HuH-7.5 (cell line): ENCODE results near the gene ATG13.

Experiments used
- DNase-seq: peaks from one replicate; pipeline ENCODE4 v3.0.0; 2011; ENCODE audit warnings: low spot score

The ATG13 gene

DNA sequence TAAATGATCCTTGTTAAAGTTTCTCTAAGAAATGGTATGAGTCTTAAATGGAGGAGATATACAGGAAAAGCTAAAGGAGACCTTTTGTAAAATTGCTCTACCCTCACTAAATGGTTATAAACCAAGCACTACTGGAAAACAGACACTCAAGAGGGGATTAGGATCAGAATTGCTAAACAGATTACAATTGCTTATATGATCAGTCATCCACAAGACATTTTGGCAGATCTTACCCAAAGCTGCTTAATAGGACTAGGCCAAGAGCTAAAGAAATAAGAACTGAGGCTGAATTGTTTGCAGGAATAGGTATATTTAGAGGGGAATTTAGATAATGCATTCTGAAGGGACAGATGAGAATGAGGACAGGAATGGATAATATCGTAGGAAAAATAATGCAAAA lies 9.8 kb upstream of the ATG13 start:
- no peak for DNase-seq

DNA sequence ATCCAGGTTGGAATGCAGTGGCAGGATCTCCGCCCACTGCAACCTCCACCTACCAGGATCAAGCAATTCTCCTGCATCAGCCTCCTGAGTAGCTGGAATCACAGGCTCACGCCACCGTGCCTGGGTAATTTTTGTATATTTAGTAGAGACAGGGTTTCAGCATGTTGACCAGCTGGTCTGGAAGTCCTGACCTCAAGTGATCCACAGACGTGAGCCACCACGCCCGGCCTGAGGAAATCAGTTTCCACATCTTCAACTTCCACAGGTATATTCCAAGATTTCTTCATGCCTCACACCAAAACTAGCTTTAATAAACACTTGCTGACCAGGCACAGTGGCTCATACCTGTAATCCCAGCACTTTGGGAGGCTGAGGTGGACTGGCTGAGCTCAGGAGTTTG lies 8.0 kb upstream of the ATG13 start:
- DNase-seq = no peak

DNA sequence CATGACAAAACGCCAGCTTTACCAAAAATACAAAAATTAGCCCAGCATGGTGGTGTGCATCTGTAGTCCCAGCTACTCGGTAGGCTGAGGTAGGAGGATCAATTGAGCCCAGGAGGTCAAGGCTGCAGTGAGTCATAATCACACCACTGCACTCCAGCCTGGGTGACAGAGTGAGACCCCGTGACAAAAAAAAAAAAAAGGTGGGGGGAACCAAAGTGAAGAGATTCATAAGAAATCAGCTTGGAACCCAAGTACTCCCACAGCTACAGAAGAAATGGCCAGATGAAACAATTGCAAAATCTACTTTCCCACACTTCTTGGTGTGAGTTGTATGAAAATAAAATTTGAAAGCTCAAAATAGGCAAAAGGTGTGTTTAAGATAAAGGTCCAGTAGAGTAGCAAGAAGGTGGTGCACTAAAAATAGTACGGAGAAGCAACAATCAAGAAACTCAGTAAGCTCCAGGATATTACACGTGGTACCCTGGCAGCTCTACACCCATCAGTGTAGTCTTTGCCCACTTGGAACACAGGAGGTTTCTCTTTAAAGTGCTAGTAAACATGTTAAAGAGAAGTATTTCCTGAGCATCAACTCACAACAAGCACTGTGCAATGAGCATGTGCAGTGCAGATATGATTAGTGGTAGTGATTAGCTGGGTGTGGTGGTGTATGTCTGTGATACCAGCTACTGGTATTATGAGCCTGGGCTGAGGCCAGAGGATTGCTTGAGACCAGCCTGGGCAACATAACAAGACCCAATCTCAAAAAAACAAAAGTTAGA lies 5.6 kb upstream of the ATG13 start:
- no peak for DNase-seq

DNA sequence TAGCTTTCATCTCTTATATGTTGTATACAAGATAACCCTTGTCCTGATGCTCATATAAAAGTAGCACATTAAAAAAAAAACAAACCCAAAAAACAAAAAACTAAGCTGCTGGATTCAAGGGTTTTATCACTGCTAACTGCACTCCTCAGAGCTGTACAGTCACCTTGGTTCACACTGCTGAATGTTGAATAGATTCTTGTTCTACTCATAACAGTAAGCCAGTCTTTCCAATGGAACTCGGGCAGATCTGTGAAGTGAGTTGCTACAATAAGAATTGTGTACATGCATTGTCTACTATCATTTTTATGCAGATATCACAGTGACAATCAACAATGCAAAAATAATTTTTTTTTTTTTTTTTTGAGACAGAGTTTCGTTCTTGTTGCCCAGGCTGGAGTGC lies 5.0 kb upstream of the ATG13 start:
- DNase-seq = no peak

DNA sequence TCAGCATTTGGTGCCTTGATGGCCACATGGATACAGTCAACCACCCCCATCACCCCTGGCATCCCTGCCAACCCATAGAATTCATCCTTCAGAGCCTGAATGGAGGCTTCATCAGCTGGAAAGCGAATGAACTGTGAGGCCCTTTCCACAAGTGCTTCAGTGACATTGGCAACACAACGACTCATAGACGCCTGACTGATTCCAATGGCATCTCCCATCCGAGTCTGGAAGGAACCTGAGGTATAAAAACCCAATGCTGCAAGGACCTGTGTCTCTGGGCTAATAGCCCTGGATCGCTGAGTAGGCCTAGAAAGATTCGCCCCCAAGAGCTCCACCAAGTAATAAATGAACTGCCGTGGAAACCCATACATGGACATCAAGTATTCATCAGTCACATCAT lies 1.6 kb upstream of the ATG13 start:
- DNase-seq = no peak

DNA sequence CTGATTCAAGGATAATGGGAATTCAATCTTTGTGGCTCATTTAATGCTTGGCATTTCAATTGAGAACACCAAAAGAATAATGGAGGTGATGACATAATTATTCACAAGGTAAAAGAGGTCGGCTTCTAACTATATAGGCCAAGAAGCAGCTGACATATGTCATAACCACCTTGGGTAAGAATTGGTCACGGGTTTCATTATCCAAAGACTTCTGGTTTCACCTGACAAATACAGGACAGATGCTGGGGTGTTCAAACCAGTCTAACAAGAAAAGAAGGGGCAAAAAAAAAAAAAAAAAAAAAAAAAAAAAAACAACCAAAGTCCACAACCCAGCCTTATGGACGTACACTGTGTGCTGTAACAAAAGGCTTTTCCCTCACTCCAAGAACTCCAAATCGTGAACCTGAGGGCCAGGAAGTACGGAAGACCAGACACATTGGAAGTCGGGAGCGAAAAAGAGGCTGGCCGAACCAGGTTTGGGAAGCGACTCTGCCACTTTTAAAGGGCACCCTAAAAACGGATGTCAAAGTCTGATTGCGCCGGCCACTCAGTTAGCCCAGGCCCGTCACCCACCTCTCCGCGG lies 711 bp upstream of the ATG13 start:
- no peak for DNase-seq

DNA sequence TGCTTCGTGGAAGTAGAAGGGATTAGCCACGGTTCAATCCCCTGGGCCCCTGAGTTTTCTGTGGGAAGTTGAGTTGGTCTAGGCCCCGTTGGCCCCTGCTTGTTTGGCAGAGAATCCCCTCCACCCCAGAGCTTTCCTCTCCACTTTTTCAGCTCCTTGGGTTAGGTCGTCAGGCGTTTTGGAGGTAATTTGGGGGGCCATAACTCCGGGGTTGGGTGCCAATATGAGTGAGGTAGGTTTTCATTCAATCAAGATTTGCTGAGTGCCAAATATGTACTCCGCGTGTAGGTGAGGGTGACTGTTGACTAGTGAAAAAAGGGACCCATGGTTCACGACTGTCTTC lies 590 bp downstream of the ATG13 start:
- DNase-seq = no peak

DNA sequence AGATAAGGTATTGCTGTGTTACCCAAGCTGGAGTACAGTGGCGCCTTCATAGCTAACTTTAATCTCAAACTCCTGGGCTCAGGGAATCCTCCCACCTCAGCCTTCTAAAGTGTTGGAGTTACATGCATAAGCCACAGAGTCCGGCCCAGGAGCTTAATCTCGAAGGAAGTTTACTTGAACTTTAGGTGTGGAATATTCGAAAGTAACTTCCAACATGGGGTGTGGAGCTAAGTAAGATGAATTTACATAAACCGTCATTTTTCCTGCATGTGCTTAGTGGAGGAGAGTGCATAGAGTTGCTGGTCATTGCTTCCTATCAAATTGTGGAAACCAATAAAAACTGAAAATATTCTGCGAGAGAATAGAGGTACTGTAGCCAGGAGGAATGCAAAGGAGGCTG lies 1.5 kb downstream of the ATG13 start:
- DNase-seq = no peak

DNA sequence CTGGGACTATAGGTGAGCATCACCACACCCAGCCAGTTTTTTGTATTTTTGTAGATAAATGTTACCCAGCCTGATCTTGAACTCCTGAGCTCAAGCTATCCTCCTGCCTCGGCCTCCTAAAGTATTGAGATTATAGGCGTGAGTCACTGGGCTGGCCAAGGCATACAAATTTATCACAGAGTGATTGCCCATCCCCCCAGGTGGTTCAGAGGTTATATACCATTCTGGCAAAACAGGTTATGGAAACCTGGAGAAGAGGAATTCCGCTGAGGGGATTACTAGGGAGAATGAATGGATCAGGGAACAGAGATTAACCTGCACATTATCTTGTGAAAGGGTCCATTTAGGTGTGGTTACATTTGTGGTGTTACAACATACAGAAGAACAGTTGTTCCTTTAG lies 8.1 kb downstream of the ATG13 start:
- DNase-seq = no peak

DNA sequence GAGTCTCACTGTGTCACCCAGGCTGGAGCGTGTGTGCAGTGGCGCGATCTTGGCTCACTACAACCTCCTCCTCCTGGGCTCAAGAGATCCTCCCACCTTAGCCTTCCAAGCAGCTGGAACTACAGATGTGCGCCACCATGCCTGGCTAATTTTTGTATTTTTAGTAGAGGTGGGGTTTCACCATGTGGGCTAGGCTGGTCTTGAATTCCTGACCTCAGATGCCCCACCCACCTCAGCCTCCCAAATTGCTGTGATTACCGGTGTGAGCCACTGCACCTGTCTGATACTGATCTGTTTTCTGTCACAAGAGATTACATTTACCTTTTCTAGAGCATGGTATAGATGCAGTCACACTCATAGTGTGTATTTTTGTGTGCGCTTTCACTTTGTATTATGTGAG lies 11.6 kb downstream of the ATG13 start:
- no peak for DNase-seq

DNA sequence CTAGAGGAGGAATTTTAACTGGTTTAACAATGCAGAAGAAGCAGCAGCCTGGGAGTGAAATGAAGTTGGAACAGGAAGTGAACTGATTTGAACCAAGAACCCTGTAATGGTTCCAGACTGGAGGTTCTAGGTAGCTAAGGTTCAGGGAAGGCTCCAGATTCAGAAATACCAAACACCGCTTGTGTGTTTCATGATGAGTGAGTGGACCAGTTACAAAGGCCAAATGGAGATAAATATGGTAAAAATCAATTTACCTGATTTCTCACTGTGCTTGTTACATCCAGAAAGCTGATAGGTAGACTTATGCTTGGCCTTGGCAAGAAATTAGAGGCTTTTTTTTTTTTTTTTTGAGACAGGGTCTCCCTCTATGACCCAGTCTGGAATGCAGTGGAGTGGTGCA lies 12.9 kb downstream of the ATG13 start:
- DNase-seq = no peak

DNA sequence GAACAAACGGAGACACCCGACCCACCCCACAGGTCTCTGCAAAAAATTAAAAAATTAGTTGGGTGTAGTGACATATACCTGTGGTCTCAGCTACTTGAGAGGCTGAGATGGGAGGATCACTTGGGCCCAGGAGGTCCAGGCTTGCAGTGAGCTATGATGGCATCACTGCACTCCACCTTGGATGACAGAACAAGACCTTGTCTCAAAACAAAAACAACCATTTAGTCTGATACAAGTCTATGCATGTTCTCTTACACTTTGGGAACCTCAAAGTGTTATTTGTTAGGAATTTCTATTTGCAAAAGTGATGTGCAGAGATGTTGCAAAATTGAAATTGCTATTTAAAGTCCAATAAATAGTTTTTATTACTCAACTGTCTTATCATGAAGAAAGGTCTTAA lies 14.3 kb downstream of the ATG13 start:
- DNase-seq = no peak

DNA sequence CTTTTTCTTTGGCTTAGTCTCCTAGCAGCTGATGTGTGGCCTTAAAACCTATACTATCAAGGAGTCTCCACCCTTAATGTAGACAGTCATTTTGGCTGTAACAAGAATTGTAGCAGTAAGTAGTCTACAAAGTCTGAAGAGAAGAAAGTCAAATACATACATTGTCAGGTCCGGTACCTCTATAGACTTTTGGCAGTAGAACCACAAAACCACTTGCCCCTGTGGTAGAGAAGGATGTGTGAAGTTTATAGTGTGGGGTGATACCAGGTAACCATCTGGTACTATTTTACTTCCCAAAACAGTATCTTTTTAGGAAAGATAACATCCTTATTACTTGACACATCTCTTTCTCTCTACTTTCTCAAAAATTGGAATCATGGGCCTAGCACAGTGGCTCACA lies 15.1 kb downstream of the ATG13 start:
- DNase-seq = no peak

DNA sequence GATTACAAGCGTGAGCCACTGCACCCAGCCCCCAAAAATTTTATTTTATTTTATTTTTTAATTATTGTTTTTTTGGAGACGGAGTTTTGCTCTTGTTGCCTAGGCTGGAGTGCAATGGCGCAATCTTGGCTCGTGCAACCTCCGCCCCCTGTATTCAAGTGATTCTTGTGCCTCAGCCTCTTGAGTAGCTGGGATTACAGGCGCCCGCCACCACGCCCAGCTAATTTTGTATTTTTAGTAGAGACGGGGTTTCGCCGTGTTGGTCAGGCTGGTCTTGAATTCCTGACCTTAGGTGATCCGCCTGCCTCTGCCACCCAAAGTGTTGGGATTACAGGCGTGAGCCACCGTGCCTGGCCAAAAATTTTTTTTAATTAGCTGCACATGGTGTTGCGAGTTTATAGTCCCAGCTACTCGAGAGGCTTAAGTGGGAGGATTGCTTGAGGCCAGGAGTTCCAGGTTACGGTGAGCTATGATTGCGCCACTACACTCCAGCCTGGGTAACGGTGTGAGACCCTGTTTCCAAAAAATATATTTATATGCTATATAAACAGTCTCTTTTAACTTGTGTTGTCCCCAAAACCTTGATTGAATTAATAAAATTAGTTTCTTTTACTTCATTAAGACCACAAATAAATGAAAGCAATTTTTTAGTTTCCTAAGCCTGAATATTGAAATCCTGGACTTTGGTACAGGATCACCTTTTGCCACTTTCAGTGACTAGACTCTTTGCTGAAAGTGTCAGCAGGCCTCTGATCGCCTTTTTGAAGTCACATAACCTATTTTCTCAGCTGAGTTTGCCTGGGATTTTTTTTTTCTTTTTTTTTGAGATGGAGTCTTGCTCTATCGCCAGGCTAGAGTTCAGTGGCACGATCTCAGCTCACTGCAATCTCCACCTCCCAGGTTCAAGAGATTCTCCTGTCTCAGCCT lies 16.2 kb downstream of the ATG13 start:
- no peak for DNase-seq

DNA sequence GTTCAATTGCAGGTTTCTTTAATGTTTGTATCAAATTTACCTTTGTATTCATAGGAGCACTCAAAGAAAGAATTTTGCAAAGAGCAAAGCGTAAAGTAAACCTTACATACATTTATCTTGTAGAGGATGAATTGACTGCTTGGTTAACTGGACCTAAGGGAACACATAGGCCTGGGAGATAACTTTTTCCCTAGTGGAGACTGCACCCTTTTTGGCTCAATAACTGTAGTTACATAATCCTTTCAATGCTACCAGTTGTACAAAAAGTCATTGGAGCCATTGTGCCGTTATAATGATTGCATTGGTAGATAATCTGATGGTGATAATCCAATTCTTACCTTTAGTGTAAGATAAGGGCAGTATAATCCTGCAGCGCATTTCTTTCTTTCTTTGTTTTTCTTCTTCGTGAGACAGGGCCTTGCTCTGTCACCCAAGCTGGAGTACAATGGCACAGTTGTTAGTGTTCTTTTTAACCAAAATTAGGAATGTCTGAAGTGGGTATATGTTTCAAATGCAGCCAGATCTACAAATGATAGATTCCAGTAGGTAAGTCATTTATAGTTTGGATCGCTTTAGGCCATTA lies 18.3 kb downstream of the ATG13 start:
- no peak for DNase-seq

DNA sequence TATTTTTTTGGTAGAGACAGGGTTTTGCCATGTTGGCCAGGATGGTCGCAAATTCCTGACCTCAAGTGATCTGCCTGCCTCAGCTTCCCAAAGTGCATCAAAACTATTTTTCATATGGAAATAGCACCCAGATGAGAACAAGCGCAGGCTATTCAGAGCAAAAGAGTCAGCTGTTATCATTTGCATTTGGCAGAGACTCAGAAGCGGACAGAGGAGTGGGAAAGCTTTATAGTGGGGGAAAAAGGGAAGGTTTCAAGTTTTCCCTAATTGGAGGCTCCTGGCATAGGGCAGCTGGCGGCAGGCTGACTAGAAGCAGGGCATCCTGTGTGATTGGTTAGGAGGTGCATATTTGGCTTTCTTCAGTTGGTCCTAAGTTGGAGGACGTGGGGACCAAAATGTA lies 20.2 kb downstream of the ATG13 start:
- DNase-seq = no peak

DNA sequence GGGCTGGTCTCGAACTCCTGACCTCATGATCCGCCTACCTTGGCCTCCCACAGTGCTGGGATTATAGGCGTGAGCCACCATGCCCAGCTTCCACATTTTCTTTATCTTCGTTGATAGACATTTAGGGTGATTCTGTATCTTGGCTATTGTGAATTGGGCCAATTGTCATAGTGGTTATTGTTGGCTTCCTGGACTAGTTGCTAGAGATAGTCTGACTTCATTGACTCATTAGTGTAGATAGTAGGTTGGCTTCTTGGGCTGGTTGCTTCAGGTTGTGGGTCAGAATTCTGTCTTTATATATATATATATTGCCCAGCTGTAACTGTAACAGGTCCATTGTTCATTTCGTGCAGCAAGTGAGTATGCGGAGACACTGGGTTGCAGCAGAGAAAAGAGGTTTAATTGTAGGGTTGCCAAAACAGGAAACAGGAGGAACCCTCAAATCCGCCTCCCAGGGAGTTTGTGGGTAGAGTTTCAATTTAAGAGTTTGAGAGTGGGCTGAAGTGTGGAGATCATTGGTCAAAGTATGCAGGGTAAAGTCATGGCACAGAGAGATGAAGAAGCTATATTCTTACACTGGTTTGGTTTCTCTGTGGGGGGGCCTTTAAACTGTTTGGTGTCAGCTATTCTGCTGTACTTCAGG lies 22.0 kb downstream of the ATG13 start:
- DNase-seq = no peak

DNA sequence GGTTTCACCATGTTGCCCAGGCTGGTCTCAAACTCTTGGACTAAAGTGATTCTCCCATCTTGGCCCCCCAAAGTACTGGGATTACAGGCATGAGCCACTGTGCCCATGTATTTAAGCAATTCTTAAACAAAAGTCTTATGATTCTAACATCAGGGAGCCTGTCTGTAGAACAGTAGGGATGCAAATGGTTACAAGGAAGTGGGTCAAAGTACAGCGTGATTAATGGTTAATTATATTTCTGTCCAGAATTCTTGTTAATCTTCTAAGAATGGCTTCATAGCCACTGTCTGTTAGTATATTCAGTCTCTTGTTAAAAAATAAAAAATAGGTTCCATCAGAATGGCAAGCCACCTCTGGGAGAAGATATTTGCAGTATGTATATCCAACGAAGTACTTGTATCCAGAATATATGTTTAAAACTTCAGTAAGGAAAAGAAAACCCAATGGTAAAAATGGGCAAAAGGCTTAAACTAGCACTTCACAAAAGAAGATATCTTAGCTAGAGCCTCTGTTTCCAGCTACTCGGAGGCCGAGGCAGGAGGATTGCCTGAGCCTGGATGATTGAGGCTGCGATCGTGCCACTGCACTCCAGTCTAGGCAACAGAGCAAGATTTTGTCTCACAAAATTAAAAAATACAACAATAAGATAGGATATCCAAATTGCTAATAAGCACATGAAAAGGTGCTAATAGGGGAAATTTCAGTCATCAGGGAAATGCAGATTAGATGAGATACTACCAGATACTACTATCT lies 22.9 kb downstream of the ATG13 start:
- no peak for DNase-seq

DNA sequence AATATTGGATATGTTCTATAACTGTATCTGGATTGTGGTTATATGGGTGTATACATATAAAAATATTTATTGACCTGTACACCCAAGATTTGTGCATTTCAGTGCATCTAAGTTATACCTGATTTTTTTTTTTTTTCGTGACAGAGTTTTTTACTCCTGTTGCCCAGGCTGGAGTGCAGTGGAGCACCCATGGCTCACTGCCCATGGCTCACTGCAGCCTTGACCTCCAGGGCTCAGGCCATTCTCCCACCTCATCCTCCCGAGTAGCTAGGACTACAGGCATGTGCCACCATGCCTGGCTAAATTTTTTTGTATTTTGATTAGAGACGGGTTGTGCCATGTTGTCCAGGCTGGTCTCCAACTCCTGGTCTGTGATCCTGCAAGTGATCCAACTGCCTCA lies 24.3 kb downstream of the ATG13 start:
- DNase-seq = no peak

DNA sequence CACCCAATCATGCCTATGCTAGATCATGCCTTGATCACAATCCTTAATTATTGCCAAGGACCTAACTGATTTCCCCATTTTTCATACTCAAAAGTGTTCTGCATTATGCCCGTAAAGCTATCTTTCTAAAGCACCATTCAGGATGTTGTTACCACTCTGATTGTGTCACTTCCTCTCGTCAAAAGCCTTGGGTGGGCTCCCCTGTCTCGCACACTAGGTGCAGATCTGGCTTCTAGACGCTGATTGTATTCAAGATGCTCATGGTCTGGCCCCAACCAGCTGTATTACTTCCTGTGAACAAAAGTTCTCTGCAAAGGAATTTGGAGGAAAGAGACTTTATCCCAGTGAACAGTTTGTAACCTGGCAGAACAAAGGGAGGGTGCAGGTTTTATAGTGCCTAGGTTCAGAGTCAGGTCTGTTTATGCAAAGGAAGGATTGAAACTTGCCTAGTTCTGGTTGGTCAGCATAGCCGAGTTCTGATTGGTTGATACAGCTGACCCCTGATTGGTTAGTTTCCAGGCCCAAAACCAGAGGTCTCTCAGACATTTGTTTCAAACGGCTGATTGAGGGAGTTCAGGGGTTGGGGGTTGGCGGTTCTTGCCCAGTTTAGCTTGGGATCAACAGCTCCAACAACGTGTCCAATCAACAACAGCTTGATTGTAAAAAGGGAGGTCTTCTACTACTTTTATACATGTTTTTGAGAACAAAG lies 25.4 kb downstream of the ATG13 start:
- no peak for DNase-seq

DNA sequence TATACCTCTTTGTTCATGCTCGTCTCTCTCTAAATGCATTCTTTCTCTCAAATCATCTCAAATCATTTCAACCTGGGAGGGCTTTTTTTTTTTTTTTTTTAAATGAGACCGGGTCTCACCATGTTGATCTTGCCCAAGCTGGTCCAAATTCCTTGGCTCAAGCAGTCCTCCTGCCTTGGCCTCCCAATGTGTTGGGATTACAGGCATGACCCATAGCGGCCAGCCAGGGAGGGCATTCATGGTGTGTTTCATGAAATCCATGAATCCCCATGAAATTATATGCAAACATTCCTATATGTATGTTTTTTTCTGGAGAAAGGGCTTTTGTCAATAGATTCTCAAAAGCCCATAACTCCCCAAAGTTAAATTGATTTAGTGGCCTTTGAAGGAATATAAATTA lies 26.2 kb downstream of the ATG13 start:
- no peak for DNase-seq
